Measurements from ENCODE around the gene CLDND1. TPM values are rescaled to one million over a fixed set of nuclear protein-coding genes. Genes with fewer than 3 reads are reported as not detected.
"Not testable (repeated sequence)": the region's sequence is repeated elsewhere in the genome, so short reads cannot be mapped to it uniquely, and the experiment has no call there.

CLDND1 gene
- total RNA-seq, 2 donors from 2014 or later: 38.1 to 65.6 TPM

DNA sequence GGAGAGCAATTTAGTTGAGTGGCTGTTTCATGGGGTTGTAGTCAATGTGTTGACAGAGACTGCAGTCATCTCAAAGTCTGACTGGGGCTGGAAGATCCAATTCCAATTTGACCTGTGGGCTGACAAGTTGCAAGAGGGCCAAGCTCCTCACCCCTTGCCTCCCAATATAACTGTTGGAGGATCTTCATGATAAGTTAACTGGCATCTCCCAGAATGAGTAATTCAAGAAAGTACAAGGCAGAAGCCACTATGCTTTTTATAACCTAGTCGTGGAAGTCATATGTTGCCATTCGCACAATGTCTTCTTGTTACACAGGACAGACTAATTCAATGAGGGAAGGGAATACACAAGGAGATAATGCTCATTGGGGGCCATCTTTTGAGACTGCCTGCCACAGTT, 38.2 kb upstream of the CLDND1 start:
- no peak overlapping the region for H3K4me3 ChIP-seq
- H3K9me3 ChIP-seq: no peaks in the 10 kb centered on the region
- no peaks in the 10 kb centered on the region for H3K36me3 ChIP-seq (replicated peaks in 1 of 2; ENCODE audit: insufficient read depth in 1 of 2, low read depth in 2 of 2)
- intact Hi-C loops (cut with DNase I): no loop called here
- WGBS, 2 donors: 82 to 84% methylated on average over 2 of the region's 2 CpGs
- no peak overlapping the region for H3K27ac ChIP-seq
- DNase-seq (no peak), ATAC-seq (no peak)
- TF ChIP-seq POLR2A (IDR thresholded peaks at IDR 0.05): no peak
- TF ChIP-seq, protein P1, sequence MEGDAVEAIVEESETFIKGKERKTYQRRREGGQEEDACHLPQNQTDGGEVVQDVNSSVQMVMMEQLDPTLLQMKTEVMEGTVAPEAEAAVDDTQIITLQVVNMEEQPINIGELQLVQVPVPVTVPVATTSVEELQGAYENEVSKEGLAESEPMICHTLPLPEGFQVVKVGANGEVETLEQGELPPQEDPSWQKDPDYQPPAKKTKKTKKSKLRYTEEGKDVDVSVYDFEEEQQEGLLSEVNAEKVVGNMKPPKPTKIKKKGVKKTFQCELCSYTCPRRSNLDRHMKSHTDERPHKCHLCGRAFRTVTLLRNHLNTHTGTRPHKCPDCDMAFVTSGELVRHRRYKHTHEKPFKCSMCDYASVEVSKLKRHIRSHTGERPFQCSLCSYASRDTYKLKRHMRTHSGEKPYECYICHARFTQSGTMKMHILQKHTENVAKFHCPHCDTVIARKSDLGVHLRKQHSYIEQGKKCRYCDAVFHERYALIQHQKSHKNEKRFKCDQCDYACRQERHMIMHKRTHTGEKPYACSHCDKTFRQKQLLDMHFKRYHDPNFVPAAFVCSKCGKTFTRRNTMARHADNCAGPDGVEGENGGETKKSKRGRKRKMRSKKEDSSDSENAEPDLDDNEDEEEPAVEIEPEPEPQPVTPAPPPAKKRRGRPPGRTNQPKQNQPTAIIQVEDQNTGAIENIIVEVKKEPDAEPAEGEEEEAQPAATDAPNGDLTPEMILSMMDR (IDR thresholded peaks at IDR 0.05): no peak
- no peaks in the 10 kb centered on the region for H3K4me1 ChIP-seq
- H3K27me3 ChIP-seq: no peaks in the 10 kb centered on the region

DNA sequence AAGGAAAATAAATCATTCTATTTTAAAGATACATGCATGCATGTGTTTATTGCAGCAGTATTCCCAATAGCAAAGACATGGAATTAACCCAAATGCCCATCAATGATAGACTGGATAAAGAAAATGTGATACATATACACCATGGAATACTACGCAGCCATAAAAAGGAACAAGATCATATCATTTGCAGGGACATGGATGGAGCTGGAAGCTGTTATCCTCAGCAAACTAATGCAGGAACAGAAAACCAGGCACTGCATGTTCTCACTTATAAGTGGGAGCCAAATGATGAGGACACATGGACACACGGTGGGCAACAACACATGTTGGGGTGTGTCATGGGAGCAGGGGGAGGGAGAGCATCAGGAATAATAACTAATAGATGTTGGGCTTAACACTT, 37.1 kb upstream of the CLDND1 start:
- ATAC-seq; H3K4me1 ChIP-seq; H3K36me3 ChIP-seq (replicated peaks in 1 of 2; ENCODE audit: insufficient read depth in 1 of 2, low read depth in 2 of 2); H3K9me3 ChIP-seq; H3K27me3 ChIP-seq; H3K4me3 ChIP-seq; DNase-seq; intact Hi-C loops (cut with DNase I); H3K27ac ChIP-seq: not testable (repeated sequence)
- WGBS, 2 donors: 95 to 98% methylated on average over 2 of the region's 2 CpGs

DNA sequence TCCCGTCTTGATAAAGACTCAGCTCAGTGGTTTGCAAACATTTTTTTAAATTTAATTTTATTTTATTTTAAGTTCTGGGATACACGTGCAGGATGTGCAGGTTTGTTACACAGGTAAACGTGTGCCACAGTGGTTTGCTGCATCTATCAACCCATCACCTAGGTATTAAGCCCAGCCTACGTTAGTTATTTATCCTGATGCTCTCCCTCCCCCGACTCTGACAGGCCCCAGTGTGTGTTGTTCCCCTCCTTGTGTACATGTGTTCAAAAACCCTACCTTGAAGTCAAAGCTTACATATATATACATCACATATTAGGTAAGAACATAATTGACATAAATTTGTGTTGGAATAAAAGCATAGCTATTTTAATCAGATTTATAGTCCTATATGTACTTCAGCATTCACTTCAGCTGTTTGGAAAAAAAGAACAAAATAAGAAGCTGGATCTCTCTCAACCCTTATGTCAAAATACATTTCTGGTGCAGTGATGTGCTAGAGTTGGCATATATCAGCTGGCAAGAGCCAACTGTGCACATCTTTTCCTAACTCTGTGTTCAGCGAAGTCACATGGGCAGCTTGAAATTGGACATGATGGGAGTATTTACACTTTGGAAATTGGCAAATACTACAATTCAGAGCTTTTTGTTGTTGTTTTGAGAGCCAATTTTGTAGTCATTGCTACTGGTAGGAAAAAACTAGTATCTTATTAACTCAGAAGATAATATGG, 35.6 kb upstream of the CLDND1 start:
- H3K9me3 ChIP-seq: no peaks in the 10 kb centered on the region
- no peak overlapping the region for H3K27ac ChIP-seq
- 50 to 64% methylated on average over 6 of the region's 6 CpGs for WGBS, 2 donors
- H3K27me3 ChIP-seq: no peaks in the 10 kb centered on the region
- H3K4me3 ChIP-seq: no peak overlapping the region
- intact Hi-C loops (cut with DNase I): no loop called here
- ATAC-seq (no peak), DNase-seq (no peak)
- no peaks in the 10 kb centered on the region for H3K4me1 ChIP-seq
- H3K36me3 ChIP-seq (replicated peaks in 1 of 2; ENCODE audit: insufficient read depth in 1 of 2, low read depth in 2 of 2): no peaks in the 10 kb centered on the region
- TF ChIP-seq POLR2A (IDR thresholded peaks at IDR 0.05): no peak
- TF ChIP-seq, protein P1 (IDR thresholded peaks at IDR 0.05): no peak

DNA sequence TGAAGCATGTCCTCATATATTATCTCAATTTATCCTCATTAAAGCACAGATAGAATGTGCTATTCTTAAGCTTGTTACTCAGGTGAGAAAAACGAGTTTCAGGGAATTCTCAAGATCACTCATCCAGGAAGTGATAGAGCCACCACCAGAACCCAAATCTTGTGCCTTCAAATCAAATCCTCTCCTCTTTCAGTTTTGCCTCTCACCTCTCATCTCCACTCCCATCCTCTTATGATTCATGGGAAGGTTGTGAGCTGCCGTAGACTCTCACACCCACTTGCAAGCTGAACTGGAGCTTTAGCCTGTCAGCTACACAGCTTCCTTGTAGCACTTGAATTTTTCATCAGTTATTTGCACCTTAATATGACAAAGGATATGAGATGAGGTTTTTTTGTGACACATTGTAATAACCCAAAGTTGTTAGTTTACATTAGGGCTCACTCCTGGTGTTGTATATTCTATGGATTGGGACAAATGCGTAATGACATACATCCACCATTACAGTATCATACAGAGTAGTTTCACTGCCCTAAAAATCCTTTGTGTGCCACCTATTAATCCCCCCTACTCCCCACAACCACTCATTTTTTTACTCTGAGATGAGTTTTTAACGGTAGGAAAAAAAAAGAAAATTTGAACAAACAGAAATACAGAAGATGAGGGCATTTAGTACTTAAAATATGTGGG, 34.8 kb upstream of the CLDND1 start:
- H3K4me3 ChIP-seq: no peak overlapping the region
- WGBS, 2 donors: 43 to 48% methylated on average over 4 of the region's 4 CpGs
- H3K4me1 ChIP-seq: no peaks in the 10 kb centered on the region
- no peak for TF ChIP-seq POLR2A (IDR thresholded peaks at IDR 0.05)
- TF ChIP-seq, protein P1 (IDR thresholded peaks at IDR 0.05): no peak
- no peak overlapping the region for H3K27ac ChIP-seq
- H3K27me3 ChIP-seq: no peaks in the 10 kb centered on the region
- H3K9me3 ChIP-seq: no peaks in the 10 kb centered on the region
- no peak for DNase-seq
- intact Hi-C loops (cut with DNase I): no loop called here
- H3K36me3 ChIP-seq (replicated peaks in 1 of 2; ENCODE audit: insufficient read depth in 1 of 2, low read depth in 2 of 2): no peaks in the 10 kb centered on the region
- no peak for ATAC-seq

DNA sequence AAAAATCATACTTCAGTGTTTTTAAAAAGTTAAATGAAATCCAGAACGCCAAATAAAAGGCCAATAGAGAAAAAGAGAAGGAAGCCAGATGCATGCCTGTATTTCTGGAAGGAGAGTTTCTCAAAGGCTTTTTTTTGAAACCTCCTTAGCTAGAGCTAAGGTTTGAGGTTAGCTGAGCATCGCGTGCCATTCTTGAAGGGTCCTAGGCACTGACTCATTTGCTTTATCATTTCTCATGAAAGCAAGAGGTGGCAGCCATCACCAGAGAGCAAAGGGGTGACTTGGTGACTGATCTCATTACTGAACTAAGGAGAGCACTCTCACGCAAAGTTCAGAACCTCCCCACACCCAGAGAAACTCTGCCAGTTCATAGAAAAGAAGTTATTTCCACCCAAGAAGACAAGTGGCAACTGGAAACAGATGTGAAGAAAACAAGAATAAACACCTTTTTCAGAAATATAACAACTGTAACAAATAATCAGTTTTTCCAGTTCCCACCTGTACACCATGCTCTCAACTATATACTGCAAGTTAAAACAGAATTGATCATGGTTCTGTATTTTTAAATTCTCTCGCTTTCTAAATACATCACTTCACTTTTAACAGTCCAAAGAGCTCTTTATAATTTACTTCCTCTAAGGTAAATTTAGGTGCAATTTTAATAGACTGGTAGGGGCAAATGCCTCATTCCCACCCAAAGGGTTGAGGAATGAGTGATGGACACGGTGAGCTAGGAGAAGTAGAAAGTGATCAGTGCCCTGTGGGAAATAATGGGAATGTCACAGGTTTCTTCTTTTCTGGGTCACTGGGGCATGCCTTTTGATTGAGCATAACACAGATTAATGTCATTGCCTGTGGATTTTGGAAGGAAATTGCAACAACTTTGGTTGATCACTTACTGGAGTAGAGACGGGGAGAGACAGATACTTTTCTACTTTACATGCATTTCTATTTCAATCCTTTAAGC, 33.7 kb upstream of the CLDND1 start:
- H3K4me3 ChIP-seq: no peak overlapping the region
- H3K27me3 ChIP-seq: no peaks in the 10 kb centered on the region
- DNase-seq (no peak), ATAC-seq (no peak)
- 61 to 70% methylated on average over 7 of the region's 7 CpGs for WGBS, 2 donors
- no peak overlapping the region for H3K27ac ChIP-seq
- H3K4me1 ChIP-seq: no peaks in the 10 kb centered on the region
- H3K36me3 ChIP-seq (replicated peaks in 1 of 2; ENCODE audit: insufficient read depth in 1 of 2, low read depth in 2 of 2): no peaks in the 10 kb centered on the region
- H3K9me3 ChIP-seq: no peaks in the 10 kb centered on the region
- no peak for TF ChIP-seq POLR2A (IDR thresholded peaks at IDR 0.05)
- TF ChIP-seq, protein P1 (IDR thresholded peaks at IDR 0.05): no peak
- intact Hi-C loops (cut with DNase I): no loop called here
